Keratinocyte (primary cell): Measurements from ENCODE around the gene C10orf90. TPM values are rescaled to one million over a fixed set of nuclear protein-coding genes. Genes with fewer than 3 reads are reported as not detected.

Experiments used
- DNase-seq: peaks from one replicate; pipeline ENCODE4 v3.0.0-alpha.2; 2011; ENCODE audit warnings: low read depth, missing footprints, low spot score
- FAIRE-seq: peaks from 2 replicates; lab custom pipeline; 2011; peaks lifted over from hg19 to GRCh38; lab: Jason Lieb, UNC
- H2AFZ ChIP-seq: 2 replicates; pipeline ENCODE4 v1.6.0; 2012; ENCODE audit warnings: low read length, control low read depth, inconsistent platforms; ENCODE audit not compliant: control insufficient read depth
- H3K27ac ChIP-seq: 2 replicates; pipeline ENCODE4 v1.5.1; 2011; ENCODE audit warnings: low read length; ENCODE audit not compliant: control insufficient read depth, insufficient read depth
- H3K27me3 ChIP-seq: 3 replicates; pipeline ENCODE4 v1.6.0; 2011; ENCODE audit warnings: low read length; ENCODE audit not compliant: control insufficient read depth, insufficient read depth; ENCODE audit errors: extremely low read depth
- H3K36me3 ChIP-seq, 2 experiments: 2 replicates in 1 of 2; 3 replicates in 1 of 2; pipeline ENCODE4 v1.5.1; 2011; ENCODE audit warnings: low read length in 2 of 2, mild to moderate bottlenecking in 1 of 2; ENCODE audit not compliant: control insufficient read depth in 2 of 2, insufficient read depth in 2 of 2; ENCODE audit errors: extremely low read depth in 1 of 2
- H3K4me1 ChIP-seq: 3 replicates; pipeline ENCODE4 v1.5.1; 2011; ENCODE audit warnings: low read length; ENCODE audit not compliant: control insufficient read depth, insufficient read depth; ENCODE audit errors: extremely low read depth
- H3K4me2 ChIP-seq: 3 replicates; pipeline ENCODE4 v1.6.0; 2011; ENCODE audit warnings: low read depth, low read length; ENCODE audit not compliant: control insufficient read depth, insufficient read depth; ENCODE audit errors: extremely low read depth
- H3K4me3 ChIP-seq, 3 experiments: fragments of 200-600 bp in 1 of 3; sonication (generic) in 1 of 3; 2 replicates in 2 of 3; 3 replicates in 1 of 3; pipeline ENCODE4 v1.5.1; 2011 to 2016; ENCODE audit warnings: low read length in 3 of 3, mild to moderate bottlenecking in 3 of 3, control low read depth in 2 of 3, inconsistent platforms in 1 of 3, low read depth in 1 of 3, mixed read lengths in 1 of 3, mixed run types in 1 of 3, moderate library complexity in 1 of 3; ENCODE audit not compliant: control insufficient read depth in 2 of 3, insufficient read depth in 2 of 3; ENCODE audit errors: extremely low read depth in 1 of 3
- H3K79me2 ChIP-seq: 2 replicates; pipeline ENCODE4 v1.6.0; 2012; ENCODE audit warnings: low read length; ENCODE audit not compliant: control insufficient read depth, insufficient read depth
- H3K9ac ChIP-seq: 3 replicates; pipeline ENCODE4 v1.6.0; 2011; ENCODE audit warnings: low read length; ENCODE audit not compliant: control insufficient read depth, insufficient read depth; ENCODE audit errors: extremely low read depth
- H3K9me1 ChIP-seq: 3 replicates; pipeline ENCODE4 v1.6.0; 2011; ENCODE audit warnings: low read length; ENCODE audit not compliant: control insufficient read depth, insufficient read depth; ENCODE audit errors: extremely low read depth
- H3K9me3 ChIP-seq: 2 replicates; pipeline ENCODE4 v1.5.1; 2012; ENCODE audit warnings: low read depth, low read length; ENCODE audit not compliant: control insufficient read depth
- H4K20me1 ChIP-seq: 3 replicates; pipeline ENCODE4 v1.6.0; 2011; ENCODE audit warnings: low read length; ENCODE audit not compliant: control insufficient read depth, insufficient read depth; ENCODE audit errors: extremely low read depth
- EZH2 ChIP-seq: IDR thresholded peaks from one replicate; pipeline ENCODE4 v1.6.1; 2012; ENCODE audit warnings: inconsistent platforms, mild to moderate bottlenecking, low read length, moderate library complexity
- dilution Hi-C: fragments of 300-500 bp; cut with MboI; formaldehyde crosslinking; loops from one replicate; pipeline ENCODE4 v1.7.0; 2020; ENCODE audit warnings: low sequenced_read_pairs; ENCODE audit not compliant: extremely low pct_ligation_motif_present
- polyA plus RNA-seq, 5 experiments: library from polyadenylated mRNA; depleted of rRNA in 3 of 5; stranded (reverse) in 3 of 5; stranded (forward) in 1 of 5; unstranded in 1 of 5; fragments of >200 nt; gene quantifications; 1 replicate in 1 of 5; 2 replicates in 3 of 5; 3 replicates in 1 of 5; pipeline versions ENCODE4 v1.2.1 to v1.2.3, GENCODE V29; 2011 to 2012; ENCODE audit warnings: missing spikeins in 2 of 5, low read depth in 1 of 5, low replicate concordance in 1 of 5
- TF ChIP-seq, protein P1 (sequence below), 3 experiments: IDR thresholded peaks in 1 of 3; conservative IDR thresholded peaks in 1 of 3; optimal IDR thresholded peaks in 1 of 3; 2 replicates in 2 of 3; 3 replicates in 1 of 3; pipeline versions ENCODE3 to v1.5.1; 2011; ENCODE audit warnings: low read length in 3 of 3, mild to moderate bottlenecking in 3 of 3, moderate library complexity in 2 of 3, control low read depth in 1 of 3, inconsistent platforms in 1 of 3; ENCODE audit not compliant: insufficient read depth in 2 of 3; ENCODE audit errors: extremely low read depth in 1 of 3

Gene C10orf90
- polyA plus RNA-seq, 1 donor (not counting 4 experiments of a cell fraction or from before 2014, with no cell fraction given), result not detected

DNA sequence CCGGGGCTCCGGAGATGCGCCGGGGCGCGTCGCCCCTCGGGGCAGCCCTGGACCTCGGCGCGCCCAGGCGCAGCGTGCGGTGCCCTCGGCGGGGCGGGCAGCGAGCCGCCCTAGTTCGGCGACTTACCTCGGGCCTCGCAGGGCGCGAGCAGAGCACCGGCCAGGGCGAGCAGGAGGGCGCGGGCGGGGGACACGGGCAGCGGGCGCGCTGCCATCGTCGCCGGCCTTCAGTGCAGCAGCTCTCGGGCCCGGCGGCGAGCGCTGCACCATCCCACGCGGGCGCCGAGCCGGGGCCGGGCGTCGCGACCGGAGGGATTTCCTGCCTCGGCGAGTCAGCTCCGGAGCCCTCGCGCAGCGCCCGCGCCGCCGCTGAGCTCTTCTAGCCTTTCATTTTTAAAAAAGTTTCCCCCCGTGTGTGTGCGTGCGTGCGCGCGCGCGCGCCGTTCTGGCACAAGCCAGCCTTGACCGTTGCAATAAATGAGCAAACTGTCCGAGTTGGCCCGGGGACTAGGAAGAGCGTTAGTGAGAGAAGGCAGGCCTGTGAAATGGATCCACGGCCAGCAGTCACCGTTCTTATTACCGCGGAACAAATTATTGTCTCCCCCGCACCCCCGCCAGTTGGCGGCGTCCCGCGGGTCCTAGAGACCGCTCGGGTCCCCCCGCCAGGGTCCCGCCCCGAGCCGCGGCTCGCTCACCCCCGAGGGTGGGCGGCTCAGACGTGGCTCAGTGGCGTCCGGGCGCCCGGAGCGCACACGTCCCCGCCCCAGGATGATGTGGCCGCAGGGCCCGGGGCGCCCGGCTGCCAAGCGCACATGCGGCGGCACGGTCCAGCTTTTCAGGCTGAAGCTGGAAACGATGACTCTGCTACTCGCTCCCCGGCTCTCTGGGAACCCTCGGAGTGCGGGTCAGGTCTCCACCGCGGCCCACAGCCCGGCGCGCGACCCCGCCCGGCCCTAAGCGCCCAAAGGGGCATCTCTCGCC, 282.3 kb downstream of the C10orf90 start, which contains the start of gene ADAM12:
ADAM12 (minus strand) TSS at position 547 of the 981 bp plus-strand sequence; CDS start at position 215, 332 bp downstream.
- H3K9me1 ChIP-seq, result no peaks in the 10 kb centered on the region
- H3K79me2 ChIP-seq, result no peaks in the 10 kb centered on the region
- TF ChIP-seq, protein P1, sequence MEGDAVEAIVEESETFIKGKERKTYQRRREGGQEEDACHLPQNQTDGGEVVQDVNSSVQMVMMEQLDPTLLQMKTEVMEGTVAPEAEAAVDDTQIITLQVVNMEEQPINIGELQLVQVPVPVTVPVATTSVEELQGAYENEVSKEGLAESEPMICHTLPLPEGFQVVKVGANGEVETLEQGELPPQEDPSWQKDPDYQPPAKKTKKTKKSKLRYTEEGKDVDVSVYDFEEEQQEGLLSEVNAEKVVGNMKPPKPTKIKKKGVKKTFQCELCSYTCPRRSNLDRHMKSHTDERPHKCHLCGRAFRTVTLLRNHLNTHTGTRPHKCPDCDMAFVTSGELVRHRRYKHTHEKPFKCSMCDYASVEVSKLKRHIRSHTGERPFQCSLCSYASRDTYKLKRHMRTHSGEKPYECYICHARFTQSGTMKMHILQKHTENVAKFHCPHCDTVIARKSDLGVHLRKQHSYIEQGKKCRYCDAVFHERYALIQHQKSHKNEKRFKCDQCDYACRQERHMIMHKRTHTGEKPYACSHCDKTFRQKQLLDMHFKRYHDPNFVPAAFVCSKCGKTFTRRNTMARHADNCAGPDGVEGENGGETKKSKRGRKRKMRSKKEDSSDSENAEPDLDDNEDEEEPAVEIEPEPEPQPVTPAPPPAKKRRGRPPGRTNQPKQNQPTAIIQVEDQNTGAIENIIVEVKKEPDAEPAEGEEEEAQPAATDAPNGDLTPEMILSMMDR (optimal IDR thresholded peaks at IDR 0.05 in 1 of 3, IDR thresholded peaks at IDR 0.05 in 1 of 3, conservative IDR thresholded peaks at IDR 0.05 in 1 of 3; ENCODE audit: extremely low read depth in 1 of 3, insufficient read depth in 2 of 3, low read length in 3 of 3), result no peak
- TF ChIP-seq EZH2, result peak; percentile 9
- H3K4me1 ChIP-seq, result peaks cover 3% of the 10 kb centered on the region
- H3K4me2 ChIP-seq, result peak within 1 kb of the TSS; percentile 89
- no peak for FAIRE-seq
- peak within 1 kb of the TSS; percentile 83 for H2AFZ ChIP-seq
- H3K9me3 ChIP-seq, result no peaks in the 10 kb centered on the region
- no peaks in the 10 kb centered on the region for H4K20me1 ChIP-seq
- H3K36me3 ChIP-seq, result no peaks in the 10 kb centered on the region
- H3K27ac ChIP-seq, result no peak within 1 kb of the TSS
- peak within 1 kb of the TSS; percentile 33 for H3K9ac ChIP-seq
- peak within 1 kb of the TSS; percentile 39 to 70 (median 63) for H3K4me3 ChIP-seq
- dilution Hi-C loops, result no loop called here
- no peak for DNase-seq
- peaks cover 24% of the 10 kb centered on the region for H3K27me3 ChIP-seq

DNA sequence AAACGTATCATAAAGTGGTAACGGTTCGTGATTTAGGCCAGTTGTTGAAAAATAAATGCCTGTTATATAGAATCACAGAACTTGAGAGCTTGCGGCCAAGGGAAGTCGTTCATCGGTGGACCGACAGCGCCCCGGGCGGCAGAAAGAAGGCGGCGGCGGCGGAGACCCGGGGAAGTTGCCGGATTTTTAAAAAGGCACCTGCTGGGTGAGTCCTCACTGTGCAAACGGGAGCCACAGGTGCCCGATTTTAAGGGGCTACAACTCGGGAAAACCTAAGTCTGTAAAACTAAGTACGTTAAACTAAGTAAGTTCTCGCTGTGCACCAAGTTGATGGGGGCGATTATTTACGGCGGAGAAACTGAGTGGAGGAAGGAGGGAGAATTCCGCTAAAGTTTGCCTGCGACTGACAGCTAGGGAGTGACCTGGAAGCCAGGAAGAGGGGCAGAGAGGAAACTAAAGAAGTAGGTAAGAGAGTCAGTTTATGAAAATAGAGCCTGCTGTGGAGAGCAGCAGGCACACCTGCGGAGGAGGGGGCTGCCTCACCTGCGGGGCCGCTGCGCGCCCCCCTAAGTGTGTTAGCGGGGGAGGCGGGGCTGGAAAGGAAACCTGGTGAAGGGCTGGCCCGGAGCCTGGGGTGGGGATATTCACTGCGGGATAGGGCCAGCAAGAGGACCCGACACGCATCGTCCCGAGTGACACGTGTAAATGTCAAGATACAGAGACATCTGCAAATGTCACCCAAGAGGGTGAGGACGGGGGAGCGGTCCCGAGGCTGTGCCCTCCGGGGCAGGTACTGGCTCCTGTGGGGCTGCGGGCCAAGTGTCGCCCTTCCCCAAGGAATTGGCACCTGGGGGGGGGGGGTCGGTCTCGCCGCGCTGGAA, 283.2 kb downstream of the C10orf90 start:
- peak overlapping the region in 1 of 3 experiments; percentile 63 for H3K4me3 ChIP-seq
- H2AFZ ChIP-seq, result no peak overlapping the region
- H3K79me2 ChIP-seq, result no peaks in the 10 kb centered on the region
- H3K27me3 ChIP-seq, result peaks cover 24% of the 10 kb centered on the region
- TF ChIP-seq, protein P1 (optimal IDR thresholded peaks at IDR 0.05 in 1 of 3, IDR thresholded peaks at IDR 0.05 in 1 of 3, conservative IDR thresholded peaks at IDR 0.05 in 1 of 3; ENCODE audit: extremely low read depth in 1 of 3, insufficient read depth in 2 of 3, low read length in 3 of 3), result peak; percentile 36 to 49 (median 49)
- no peak for TF ChIP-seq EZH2
- no peaks in the 10 kb centered on the region for H3K9me1 ChIP-seq
- H3K4me1 ChIP-seq, result peaks cover 3% of the 10 kb centered on the region
- DNase-seq, result no peak
- no peak for FAIRE-seq
- no peak overlapping the region for H3K27ac ChIP-seq
- no peaks in the 10 kb centered on the region for H3K9me3 ChIP-seq
- H3K36me3 ChIP-seq, result no peaks in the 10 kb centered on the region
- H4K20me1 ChIP-seq, result no peaks in the 10 kb centered on the region
- H3K9ac ChIP-seq, result no peak overlapping the region
- dilution Hi-C loops, result no loop called here
- H3K4me2 ChIP-seq, result peak overlapping the region; percentile 89
